Panc1 (cell line): ENCODE measurements around the gene GNA12. TPM values are rescaled to one million over a fixed set of nuclear protein-coding genes. Genes with fewer than 3 reads are reported as not detected.

Experiments
- ATAC-seq: fragments of 200-7000 bp; cut with Tn5 transposase; 2 replicates; pipeline ENCODE4 v1.9.1; 2020; ENCODE audit warnings: mild to moderate bottlenecking, moderate library complexity
- BruUV-seq: library from RNA; stranded (reverse); fragments of 400-500 nt; replicated peaks from 2 replicates; lab custom pipeline; 2021; lab: Mats Ljungman, UMichigan
- CTCF ChIA-PET: fragments of 300-600 bp; sonication (Branson Sonifier 250); formaldehyde crosslinking; loops from one replicate; lab custom pipeline; 2022; ENCODE audit warnings: antibody characterized with exemption; lab: Charles Lee
- POLR2A ChIA-PET: fragments of 300-600 bp; sonication (Branson Sonifier 250); formaldehyde crosslinking; loops from one replicate; lab custom pipeline; 2022; ENCODE audit warnings: antibody characterized with exemption; lab: Charles Lee
- DNase-seq: peaks from one replicate; pipeline ENCODE4 v3.0.0-alpha.2; 2010; ENCODE audit warnings: low read depth, low spot score
- H3K27ac ChIP-seq: 2 replicates; pipeline ENCODE4 v1.5.1; 2011; ENCODE audit warnings: mild to moderate bottlenecking, low read length, inconsistent platforms
- H3K27me3 ChIP-seq: fragments of 200-500 bp; sonication (Bioruptor generic); 2 replicates; pipeline ENCODE4 v1.6.0; 2014; ENCODE audit warnings: low read length, inconsistent platforms; ENCODE audit not compliant: control insufficient read depth, insufficient read depth
- H3K36me3 ChIP-seq: fragments of 200-500 bp; sonication (Bioruptor generic); 2 replicates; pipeline ENCODE4 v1.5.1; 2014; ENCODE audit warnings: inconsistent platforms, mild to moderate bottlenecking, low read length, moderate library complexity; ENCODE audit not compliant: control insufficient read depth, insufficient read depth
- H3K4me1 ChIP-seq: 2 replicates; pipeline ENCODE4 v1.5.1; 2011; ENCODE audit warnings: inconsistent platforms, mild to moderate bottlenecking, low read length, moderate library complexity; ENCODE audit not compliant: control insufficient read depth, insufficient read depth
- H3K4me3 ChIP-seq, 2 experiments: 2 replicates each; pipeline ENCODE4 v1.5.1; 2011 to 2012; ENCODE audit warnings: low read depth in 2 of 2, low read length in 2 of 2, mild to moderate bottlenecking in 2 of 2, inconsistent platforms in 1 of 2, moderate library complexity in 1 of 2
- H3K9me3 ChIP-seq: fragments of 200-500 bp; sonication (Bioruptor generic); 2 replicates; pipeline ENCODE4 v1.5.1; 2014; ENCODE audit warnings: low read depth, mild to moderate bottlenecking, inconsistent platforms, low read length, moderate library complexity; ENCODE audit not compliant: control insufficient read depth, insufficient read depth
- POLR2AphosphoS5 ChIP-seq: IDR thresholded peaks from 2 replicates; pipeline ENCODE4 v1.6.1; 2012; ENCODE audit warnings: mild to moderate bottlenecking, low read depth, low read length, moderate library complexity
- SIN3A ChIP-seq: IDR thresholded peaks from 2 replicates; pipeline ENCODE4 v1.6.1; 2012; ENCODE audit warnings: low read depth, mild to moderate bottlenecking, low read length, moderate library complexity, borderline replicate concordance; ENCODE audit not compliant: insufficient read depth
- TCF7L2 ChIP-seq: IDR thresholded peaks from 2 replicates; pipeline ENCODE4 v1.6.1; 2011; ENCODE audit warnings: mild to moderate bottlenecking, low read depth, low read length, inconsistent platforms
- in situ Hi-C: cut with HindIII; loops from 2 replicates; pipeline ENCODE4 v1.10.0; 2016; ENCODE audit warnings: low sequenced_read_pairs, low pct_unique_long_range_greater_than_20kb
- intact Hi-C: fragments of 100-400 bp; cut with micrococcal nuclease; formaldehyde crosslinking; loops from one replicate; pipeline ENCODE4 v1.10.0; 2022; ENCODE audit not compliant: unreplicated experiment
- total RNA-seq: library from RNA; stranded (reverse); gene quantifications from one replicate; pipeline ENCODE4 v1.2.1, GENCODE V29; 2021; ENCODE audit not compliant: unreplicated experiment
- TF ChIP-seq, protein P1 (sequence below): fragments of 450-650 bp; IDR thresholded peaks from 2 replicates; pipeline ENCODE4 v1.5.1; 2017; ENCODE audit warnings: mild to moderate bottlenecking
- TF ChIP-seq, protein P2 (sequence below), 2 experiments: IDR thresholded peaks; 2 replicates each; pipeline ENCODE4 v1.6.1; 2011 to 2012; ENCODE audit warnings: low read depth in 2 of 2, control low read depth in 1 of 2, low read length in 1 of 2, mild to moderate bottlenecking in 1 of 2, moderate library complexity in 1 of 2; ENCODE audit not compliant: insufficient read depth in 1 of 2

The GNA12 gene
- total RNA-seq, 1 experiment from 2014 or later: 139 TPM

DNA sequence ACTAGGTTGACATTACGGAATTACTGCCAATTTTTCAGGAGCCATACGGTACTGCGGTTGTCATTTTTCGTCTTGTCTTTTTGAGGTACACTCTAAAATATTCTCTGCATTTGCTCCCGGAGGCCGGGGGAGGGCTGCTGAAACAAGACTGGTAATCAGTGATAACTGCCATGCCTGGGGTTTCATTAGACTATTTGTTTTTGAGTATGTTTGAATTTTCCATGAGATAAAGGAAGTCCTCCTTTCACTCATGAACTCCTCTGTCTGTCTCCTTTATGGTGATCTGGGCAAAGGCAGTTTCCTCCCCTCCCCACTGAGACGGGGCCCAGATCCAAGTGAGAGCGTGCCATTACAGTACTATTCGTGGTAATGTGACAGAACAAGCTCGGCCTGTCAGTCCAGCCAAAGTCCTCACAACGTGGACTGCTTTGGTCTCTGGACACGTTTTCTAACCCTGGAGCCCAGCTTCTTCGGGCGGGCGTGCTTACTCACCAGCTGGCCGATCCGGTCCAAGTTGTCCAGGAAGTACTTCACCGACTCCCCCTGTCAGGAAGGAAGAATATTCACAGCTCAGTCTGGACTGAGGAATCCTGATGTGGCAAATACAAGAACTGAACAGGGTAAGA is 111.0 kb downstream of the GNA12 start:
- no peak overlapping the region for H3K4me3 ChIP-seq
- intact Hi-C loops: no loop called here
- H3K36me3 ChIP-seq: peaks cover 8% of the 10 kb centered on the region; the same call in 1 of the 2 replicates
- H3K27ac ChIP-seq: no peak overlapping the region; the same call in 1 of the 2 replicates
- DNase-seq (no peak), ATAC-seq (no peak)
- TF ChIP-seq TCF7L2 (no peak), POLR2AphosphoS5 (no peak), SIN3A (no peak)
- TF ChIP-seq, protein P1, sequence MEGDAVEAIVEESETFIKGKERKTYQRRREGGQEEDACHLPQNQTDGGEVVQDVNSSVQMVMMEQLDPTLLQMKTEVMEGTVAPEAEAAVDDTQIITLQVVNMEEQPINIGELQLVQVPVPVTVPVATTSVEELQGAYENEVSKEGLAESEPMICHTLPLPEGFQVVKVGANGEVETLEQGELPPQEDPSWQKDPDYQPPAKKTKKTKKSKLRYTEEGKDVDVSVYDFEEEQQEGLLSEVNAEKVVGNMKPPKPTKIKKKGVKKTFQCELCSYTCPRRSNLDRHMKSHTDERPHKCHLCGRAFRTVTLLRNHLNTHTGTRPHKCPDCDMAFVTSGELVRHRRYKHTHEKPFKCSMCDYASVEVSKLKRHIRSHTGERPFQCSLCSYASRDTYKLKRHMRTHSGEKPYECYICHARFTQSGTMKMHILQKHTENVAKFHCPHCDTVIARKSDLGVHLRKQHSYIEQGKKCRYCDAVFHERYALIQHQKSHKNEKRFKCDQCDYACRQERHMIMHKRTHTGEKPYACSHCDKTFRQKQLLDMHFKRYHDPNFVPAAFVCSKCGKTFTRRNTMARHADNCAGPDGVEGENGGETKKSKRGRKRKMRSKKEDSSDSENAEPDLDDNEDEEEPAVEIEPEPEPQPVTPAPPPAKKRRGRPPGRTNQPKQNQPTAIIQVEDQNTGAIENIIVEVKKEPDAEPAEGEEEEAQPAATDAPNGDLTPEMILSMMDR: no peak
- TF ChIP-seq, protein P2, sequence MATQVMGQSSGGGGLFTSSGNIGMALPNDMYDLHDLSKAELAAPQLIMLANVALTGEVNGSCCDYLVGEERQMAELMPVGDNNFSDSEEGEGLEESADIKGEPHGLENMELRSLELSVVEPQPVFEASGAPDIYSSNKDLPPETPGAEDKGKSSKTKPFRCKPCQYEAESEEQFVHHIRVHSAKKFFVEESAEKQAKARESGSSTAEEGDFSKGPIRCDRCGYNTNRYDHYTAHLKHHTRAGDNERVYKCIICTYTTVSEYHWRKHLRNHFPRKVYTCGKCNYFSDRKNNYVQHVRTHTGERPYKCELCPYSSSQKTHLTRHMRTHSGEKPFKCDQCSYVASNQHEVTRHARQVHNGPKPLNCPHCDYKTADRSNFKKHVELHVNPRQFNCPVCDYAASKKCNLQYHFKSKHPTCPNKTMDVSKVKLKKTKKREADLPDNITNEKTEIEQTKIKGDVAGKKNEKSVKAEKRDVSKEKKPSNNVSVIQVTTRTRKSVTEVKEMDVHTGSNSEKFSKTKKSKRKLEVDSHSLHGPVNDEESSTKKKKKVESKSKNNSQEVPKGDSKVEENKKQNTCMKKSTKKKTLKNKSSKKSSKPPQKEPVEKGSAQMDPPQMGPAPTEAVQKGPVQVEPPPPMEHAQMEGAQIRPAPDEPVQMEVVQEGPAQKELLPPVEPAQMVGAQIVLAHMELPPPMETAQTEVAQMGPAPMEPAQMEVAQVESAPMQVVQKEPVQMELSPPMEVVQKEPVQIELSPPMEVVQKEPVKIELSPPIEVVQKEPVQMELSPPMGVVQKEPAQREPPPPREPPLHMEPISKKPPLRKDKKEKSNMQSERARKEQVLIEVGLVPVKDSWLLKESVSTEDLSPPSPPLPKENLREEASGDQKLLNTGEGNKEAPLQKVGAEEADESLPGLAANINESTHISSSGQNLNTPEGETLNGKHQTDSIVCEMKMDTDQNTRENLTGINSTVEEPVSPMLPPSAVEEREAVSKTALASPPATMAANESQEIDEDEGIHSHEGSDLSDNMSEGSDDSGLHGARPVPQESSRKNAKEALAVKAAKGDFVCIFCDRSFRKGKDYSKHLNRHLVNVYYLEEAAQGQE (IDR thresholded peaks at IDR 0.05; ENCODE audit: insufficient read depth in 1 of 2, low read depth in 2 of 2, low read length in 1 of 2): no peak
- no TSS peak for BruUV-seq
- no peaks in the 10 kb centered on the region for H3K9me3 ChIP-seq
- no peaks in the 10 kb centered on the region for H3K27me3 ChIP-seq
- in situ Hi-C loops: no loop called here
- ChIA-PET POLR2A (no interaction called here), CTCF (no interaction called here)
- peaks cover 9% of the 10 kb centered on the region; the same call in 1 of the 2 replicates for H3K4me1 ChIP-seq

DNA sequence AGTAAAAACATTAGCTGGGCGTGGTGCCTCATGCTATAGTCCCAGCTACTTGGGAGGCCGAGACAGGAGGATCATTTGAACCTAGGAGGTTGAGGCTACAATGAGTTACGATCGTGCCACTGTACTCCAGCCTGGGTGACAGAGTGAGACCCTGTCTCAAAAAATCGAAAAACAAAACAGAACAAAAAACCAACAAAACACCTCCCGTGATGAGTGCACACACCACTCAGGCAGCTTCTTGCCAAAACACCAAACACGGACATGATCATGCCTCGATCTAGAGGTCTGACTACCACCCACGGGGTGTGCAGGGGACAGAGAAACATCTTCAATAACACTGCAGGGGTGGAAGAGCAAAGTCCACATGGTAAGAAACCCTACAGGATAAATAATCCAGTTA is 111.7 kb downstream of the GNA12 start:
- Histone ChIP-seq H3K4me3 (no peak overlapping the region), H3K4me1 (peaks cover 9% of the 10 kb centered on the region; the same call in 1 of the 2 replicates), H3K36me3 (peaks cover 8% of the 10 kb centered on the region; the same call in 1 of the 2 replicates), H3K27me3 (no peaks in the 10 kb centered on the region), H3K9me3 (no peaks in the 10 kb centered on the region), H3K27ac (no peak overlapping the region)
- BruUV-seq: no TSS peak
- ATAC-seq (no peak), DNase-seq (no peak)
- in situ Hi-C loops (no loop called here), intact Hi-C loops (no loop called here)
- POLR2A ChIA-PET: no interaction called here
- CTCF ChIA-PET: no interaction called here
- TF ChIP-seq, protein P2 (IDR thresholded peaks at IDR 0.05; ENCODE audit: insufficient read depth in 1 of 2, low read depth in 2 of 2, low read length in 1 of 2): no peak
